BJ (cell line): ENCODE results near the gene FBXW7. TPM values are rescaled to one million over a fixed set of nuclear protein-coding genes. Genes with fewer than 3 reads are reported as not detected.

Source experiments
- CTCF ChIA-PET: fragments of 350-600 bp; formaldehyde crosslinking; extraction: SDS; loops from one replicate; lab custom pipeline; 2021; ENCODE audit warnings: antibody characterized with exemption, inconsistent platforms; lab: Yijun Ruan, JAX
- POLR2A ChIA-PET: fragments of 300-600 bp; sonication (Branson Sonifier 250); formaldehyde crosslinking; extraction: SDS; loops from one replicate; lab custom pipeline; 2021; ENCODE audit warnings: antibody characterized with exemption; lab: Charles Lee
- DNase-seq: peaks from one replicate; pipeline ENCODE4 v3.0.0-alpha.2; 2011; ENCODE audit warnings: low read depth
- H3K27me3 ChIP-seq: 2 replicates; pipeline ENCODE4 v1.6.0; 2011; ENCODE audit warnings: low read length; ENCODE audit not compliant: control insufficient read depth, insufficient read depth
- H3K36me3 ChIP-seq: 2 replicates; pipeline ENCODE4 v1.5.1; 2011; ENCODE audit warnings: low read length; ENCODE audit not compliant: control insufficient read depth, insufficient read depth
- H3K4me3 ChIP-seq: 2 replicates; pipeline ENCODE4 v1.5.1; 2011; ENCODE audit warnings: low read depth, mild to moderate bottlenecking, control low read depth, low read length
- CTCF ChIP-seq: IDR thresholded peaks from 2 replicates; pipeline ENCODE4 v1.5.1; 2011; ENCODE audit warnings: low read depth, mild to moderate bottlenecking, control low read depth, inconsistent platforms, low read length, moderate library complexity; ENCODE audit not compliant: insufficient read depth
- polyA plus RNA-seq: library from polyadenylated mRNA; depleted of rRNA; stranded (reverse); fragments of >200 nt; gene quantifications from 2 replicates; pipeline ENCODE4 v1.2.3, GENCODE V29; 2011

The FBXW7 gene
- polyA plus RNA-seq, 1 experiment = 4.1 TPM

- no peaks in the 10 kb centered on the region for H3K36me3 ChIP-seq
- no peak for TF ChIP-seq CTCF
- H3K27me3 ChIP-seq = no peaks in the 10 kb centered on the region; the same call in 1 of the 2 replicates
- no peak overlapping the region for H3K4me3 ChIP-seq
- no peak for DNase-seq
- CTCF ChIA-PET = interaction anchor here (0.6 to 2.5 kb wide), 2 partner anchors 78 to 677 kb away, joined by 3 to 6 read pairs; no protein-coding TSS in a partner anchor
- POLR2A ChIA-PET = interaction anchor here (0.7 kb wide), 1 partner anchor 11 kb away, joined by 6 read pairs; no protein-coding TSS in a partner anchor
These were observed 43.3 kb upstream of the FBXW7 start for GRCh38 chr4:152579107-152579764.

DNA sequence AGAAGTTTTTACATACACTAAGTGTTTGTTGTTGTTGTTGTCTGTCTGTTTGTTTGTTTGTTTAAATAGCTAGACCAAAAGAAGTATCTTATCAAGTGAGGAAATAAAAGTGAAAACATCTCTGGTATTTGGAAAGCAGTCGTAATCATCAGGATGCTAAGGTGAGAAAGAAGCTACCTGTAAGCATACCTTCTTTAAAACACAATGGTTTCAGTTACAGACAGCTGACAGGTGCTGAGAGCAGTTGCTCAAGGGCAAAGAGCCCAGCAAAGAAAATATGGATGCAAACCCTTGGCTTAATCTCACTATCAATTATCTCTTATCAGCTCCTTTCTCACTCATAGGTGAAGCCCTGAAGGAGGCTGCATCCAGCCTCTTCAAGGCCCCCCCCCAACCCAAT is 42.8 kb upstream of the FBXW7 start:
- no peaks in the 10 kb centered on the region; the same call in 1 of the 2 replicates for H3K27me3 ChIP-seq
- DNase-seq = no peak
- POLR2A ChIA-PET = interaction anchor here (0.7 kb wide), 1 partner anchor 12 kb away, joined by 6 read pairs; no protein-coding TSS in a partner anchor
- H3K36me3 ChIP-seq = no peaks in the 10 kb centered on the region
- CTCF ChIA-PET = interaction anchor here (2.5 kb wide), 1 partner anchor 77 kb away, joined by 6 read pairs; no protein-coding TSS in a partner anchor
- H3K4me3 ChIP-seq = no peak overlapping the region
- no peak for TF ChIP-seq CTCF

DNA sequence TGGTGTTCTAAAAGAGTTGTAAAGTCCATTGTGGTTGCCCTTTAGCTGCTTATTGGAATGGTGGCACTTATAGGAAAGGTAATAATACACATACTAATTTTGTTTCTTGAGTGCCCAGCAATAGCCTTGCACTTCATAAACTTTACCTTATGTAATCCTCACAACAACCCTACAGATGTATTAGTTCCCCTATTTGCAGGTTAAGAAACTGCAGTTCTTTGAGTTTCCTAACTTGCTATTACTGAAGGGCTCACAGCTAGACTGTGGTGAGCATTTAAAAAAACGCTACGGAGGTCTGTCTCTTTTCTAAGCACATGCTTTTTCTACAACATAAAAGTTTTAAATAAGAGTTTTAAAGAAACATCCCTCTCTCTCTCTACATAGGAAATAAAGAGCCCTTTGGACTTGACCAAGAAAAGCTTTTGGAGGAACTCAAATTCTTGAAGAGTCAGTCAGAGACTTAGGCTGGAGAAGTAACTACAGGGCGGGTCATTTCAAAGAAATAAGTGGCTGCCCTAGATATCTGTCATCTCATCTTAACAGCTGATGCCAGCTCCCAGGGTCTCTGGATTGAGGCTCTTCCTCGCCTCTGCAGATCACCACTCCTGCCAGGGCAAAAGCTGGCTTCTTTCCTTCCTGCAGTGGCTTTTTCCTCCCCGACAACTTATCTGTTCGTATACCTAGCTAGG is 42.0 kb upstream of the FBXW7 start:
- ChIA-PET CTCF (interaction anchor here (2.5 kb wide), 1 partner anchor 77 kb away, joined by 6 read pairs; no protein-coding TSS in a partner anchor), POLR2A (no interaction called here)
- Histone ChIP-seq H3K27me3 (no peaks in the 10 kb centered on the region; the same call in none of the 2 replicates), H3K36me3 (no peaks in the 10 kb centered on the region), H3K4me3 (no peak overlapping the region)
- no peak for DNase-seq
- TF ChIP-seq CTCF = no peak

- Histone ChIP-seq H3K4me3 (no peak overlapping the region), H3K36me3 (no peaks in the 10 kb centered on the region), H3K27me3 (peaks cover 4% of the 10 kb centered on the region)
- TF ChIP-seq CTCF = no peak
- ChIA-PET CTCF (interaction anchor here (1.6 kb wide), 1 partner anchor 15 kb away, joined by 6 read pairs; no protein-coding TSS in a partner anchor), POLR2A (no interaction called here)
- DNase-seq = no peak
These were observed 39.6 kb upstream of the FBXW7 start for GRCh38 chr4:152575533-152575932.

DNA sequence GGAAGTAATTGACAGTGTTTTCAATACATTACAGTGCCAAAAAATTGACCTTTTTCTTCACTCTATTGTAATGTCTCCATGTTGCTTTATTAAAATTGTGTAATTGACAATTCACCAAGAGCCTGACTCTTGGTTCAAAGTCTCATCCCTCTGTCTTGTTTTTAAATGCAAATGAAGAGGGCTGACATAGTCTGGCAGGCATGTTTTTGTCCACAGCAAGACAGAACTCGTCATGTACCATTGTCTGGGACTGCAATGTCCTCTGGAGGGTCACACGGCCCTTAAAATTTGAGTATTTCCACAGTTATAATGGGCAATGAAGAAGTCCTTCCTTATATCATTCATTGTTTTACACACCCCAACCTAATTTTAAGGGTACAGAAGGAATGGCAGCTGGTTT is 38.0 kb upstream of the FBXW7 start:
- Histone ChIP-seq H3K4me3 (no peak overlapping the region), H3K36me3 (no peaks in the 10 kb centered on the region), H3K27me3 (peaks cover 5% of the 10 kb centered on the region; the same call in 1 of the 2 replicates)
- ChIA-PET CTCF (interaction anchor here (1.0 kb wide), 1 partner anchor 17 kb away, joined by 4 read pairs; no protein-coding TSS in a partner anchor), POLR2A (no interaction called here)
- no peak for TF ChIP-seq CTCF
- no peak for DNase-seq
